Vein endothelial cell (primary cell): ENCODE results near the gene CNPY1. TPM values are rescaled to one million over a fixed set of nuclear protein-coding genes. Genes with fewer than 3 reads are reported as not detected.

Experiments used
- total RNA-seq: library from RNA; depleted of rRNA; stranded (reverse); fragments of >200 nt; gene quantifications from 2 replicates; pipeline ENCODE4 v1.2.3, GENCODE V29; 2012

CNPY1 gene
- not detected in 2 replicates for total RNA-seq

GRCh38 chr7:155546449-155546848 is at the start of gene CNPY1:
Gene CNPY1, minus strand, starts transcription at chr7:155546559. Its CDS starts 630 bp downstream, at chr7:155545929.

GRCh38 chr7:155458111-155458877 is 88.1 kb downstream of the CNPY1 start, which contains the start of gene EN2:
Gene EN2, plus strand, starts transcription at chr7:155458129. Its CDS starts 249 bp downstream, at chr7:155458378.

Other genes starting within 250 kb of the CNPY1 start
- 35.9 and 104 TPM in 2 replicates for gene INSIG1, start 248.7 kb downstream of the CNPY1 start, total RNA-seq
- under 0.01 TPM in 1 of 2 replicates, not detected in the other for gene EN2, start 88.4 kb downstream of the CNPY1 start, total RNA-seq
- 23.5 and 29.5 TPM in 2 replicates for gene RBM33, start 98.1 kb upstream of the CNPY1 start, total RNA-seq